Ishikawa (cell line): ENCODE results near the gene ACTN2.

Source experiments
- CEBPB ChIP-seq: IDR thresholded peaks from 2 replicates; pipeline ENCODE4 v1.6.1; 2012
- CREB1 ChIP-seq: IDR thresholded peaks from 2 replicates; pipeline ENCODE4 v1.6.1; 2012; ENCODE audit warnings: low read depth
- EGR1 ChIP-seq: IDR thresholded peaks from 2 replicates; pipeline ENCODE4 v1.6.1; 2012
- EP300 ChIP-seq: IDR thresholded peaks from 2 replicates; pipeline ENCODE4 v1.6.1; 2012; ENCODE audit warnings: borderline replicate concordance
- FOXM1 ChIP-seq: IDR thresholded peaks from 2 replicates; pipeline ENCODE4 v1.6.1; 2012; ENCODE audit warnings: low read depth, borderline replicate concordance
- MAX ChIP-seq: IDR thresholded peaks from 2 replicates; pipeline ENCODE4 v1.6.1; 2012
- NFIC ChIP-seq: IDR thresholded peaks from 2 replicates; pipeline ENCODE4 v1.6.1; 2012
- RAD21 ChIP-seq: IDR thresholded peaks from 2 replicates; pipeline ENCODE4 v1.6.1; 2012; ENCODE audit warnings: low read depth
- REST ChIP-seq: IDR thresholded peaks from 2 replicates; pipeline ENCODE4 v1.6.1; 2012; ENCODE audit warnings: low read depth, mild to moderate bottlenecking
- TAF1 ChIP-seq: IDR thresholded peaks from 2 replicates; pipeline ENCODE4 v1.6.1; 2012; ENCODE audit warnings: low read depth, mild to moderate bottlenecking
- TCF12 ChIP-seq: IDR thresholded peaks from 2 replicates; pipeline ENCODE4 v1.6.1; 2012; ENCODE audit warnings: low read depth
- TEAD4 ChIP-seq: IDR thresholded peaks from 2 replicates; pipeline ENCODE4 v1.6.1; 2012
- USF1 ChIP-seq: IDR thresholded peaks from 2 replicates; pipeline ENCODE4 v1.6.1; 2012
- YY1 ChIP-seq: IDR thresholded peaks from 2 replicates; pipeline ENCODE4 v1.6.1; 2012; ENCODE audit warnings: low read depth
- ZBTB7A ChIP-seq: IDR thresholded peaks from 2 replicates; pipeline ENCODE4 v1.6.1; 2012; ENCODE audit warnings: low read depth

The ACTN2 gene

GRCh38 chr1:236734141-236734765 is 48.0 kb downstream of the ACTN2 start:
- TF ChIP-seq RAD21 (no peak), EGR1 (no peak), NFIC (no peak), ZBTB7A (no peak), EP300 (no peak), REST (no peak), CEBPB (no peak), USF1 (no peak), MAX (no peak)

GRCh38 chr1:236736761-236737160 is 50.5 kb downstream of the ACTN2 start:
- no peak for TF ChIP-seq NFIC

GRCh38 chr1:236741753-236742152 is 55.5 kb downstream of the ACTN2 start:
- TF ChIP-seq TAF1 (no peak), RAD21 (no peak), ZBTB7A (no peak), CEBPB (no peak), CREB1 (no peak), TEAD4 (no peak), USF1 (no peak), FOXM1 (no peak), EGR1 (no peak), REST (no peak), YY1 (no peak), TCF12 (no peak), MAX (no peak), NFIC (no peak)

GRCh38 chr1:236742421-236743160 is 56.3 kb downstream of the ACTN2 start:
- TF ChIP-seq MAX = no peak
- no peak for TF ChIP-seq TCF12
- TF ChIP-seq CEBPB = no peak
- no peak for TF ChIP-seq TAF1
- TF ChIP-seq TEAD4 = no peak
- no peak for TF ChIP-seq EGR1

GRCh38 chr1:236744533-236744932 is 58.2 kb downstream of the ACTN2 start:
- TF ChIP-seq TCF12 (no peak), EGR1 (no peak), CREB1 (no peak), NFIC (no peak), MAX (no peak), EP300 (no peak), USF1 (no peak), RAD21 (no peak)

- TF ChIP-seq TAF1 = no peak
- TF ChIP-seq NFIC = no peak
- no peak for TF ChIP-seq ZBTB7A
- TF ChIP-seq CREB1 = no peak
- no peak for TF ChIP-seq USF1
- no peak for TF ChIP-seq MAX
- TF ChIP-seq YY1 = no peak
- TF ChIP-seq EP300 = no peak
- no peak for TF ChIP-seq TEAD4
- TF ChIP-seq CEBPB = no peak
- no peak for TF ChIP-seq EGR1
- no peak for TF ChIP-seq TCF12
- TF ChIP-seq REST = no peak
- TF ChIP-seq FOXM1 = no peak
- no peak for TF ChIP-seq RAD21
Observed at GRCh38 chr1:236746785-236747184, 60.5 kb downstream of the ACTN2 start.
